PC-3 (cell line): Measurements from ENCODE around the gene FSTL5.

Experiments
- CTCF ChIP-seq: fragments of 300-600 bp; sonication (generic); conservative IDR thresholded peaks from 2 replicates; pipeline ENCODE4 v1.5.1; 2017; ENCODE audit warnings: antibody characterized with exemption, low read depth, mild to moderate bottlenecking, low read length
- EZH2 ChIP-seq: fragments of 300-600 bp; sonication (generic); IDR thresholded peaks from one replicate; pipeline ENCODE4 v1.6.1; 2017; ENCODE audit warnings: antibody characterized with exemption, mild to moderate bottlenecking, low read length; ENCODE audit not compliant: unreplicated experiment

- TF ChIP-seq CTCF (no peak), EZH2 (no peak)
Observed at GRCh38 chr4:161554372-161554990, 609.3 kb downstream of the FSTL5 start.
